Right lobe of liver (tissue), 6 donors: ENCODE results near the gene SAP130. TPM values are rescaled to one million over a fixed set of nuclear protein-coding genes. Genes with fewer than 3 reads are reported as not detected.

Experiments used
- ATAC-seq, 4 donors: fragments of 200-7000 bp; cut with Tn5 transposase; one replicate each; pipeline ENCODE4 v1.9.1; 2020; ENCODE audit warnings: mild to moderate bottlenecking in 4 of 4, moderate library complexity in 4 of 4
- DNase-seq, 3 donors: peaks; one replicate each; pipeline ENCODE4 v3.0.0-alpha.2; 2020
- H3K27ac ChIP-seq, 3 donors: fragments of 200-600 bp; one replicate each; pipeline ENCODE4 v1.8.0; 2022
- H3K27me3 ChIP-seq, 2 donors: fragments of 200-600 bp; one replicate each; pipeline ENCODE4 v1.8.0; 2022
- H3K36me3 ChIP-seq, 4 donors: fragments of 200-600 bp; sonication (generic) in 1 of 4; one replicate each; pipeline versions ENCODE4 v1.5.1 to v1.8.0; 2017 to 2022; ENCODE audit warnings: control low read depth in 1 of 4
- H3K4me1 ChIP-seq, 4 donors: fragments of 200-600 bp; sonication (generic) in 1 of 4; one replicate each; pipeline versions ENCODE4 v1.5.1 to v1.8.0; 2017 to 2022; ENCODE audit warnings: control low read depth in 1 of 4
- H3K4me3 ChIP-seq, 3 donors: fragments of 200-600 bp; one replicate each; pipeline ENCODE4 v1.8.0; 2022
- H3K9me3 ChIP-seq, 4 donors: fragments of 200-600 bp; sonication (generic) in 1 of 4; one replicate each; pipeline versions ENCODE4 v1.5.1 to v1.8.0; 2017 to 2022; ENCODE audit warnings: control low read depth in 1 of 4
- CTCF ChIP-seq, 4 donors: fragments of 200-600 bp in 3 of 4; fragments of 450-650 bp in 1 of 4; IDR thresholded peaks; one replicate each; pipeline versions ENCODE4 v1.5.1 to v1.8.0; 2016 to 2022; ENCODE audit warnings: antibody characterized with exemption in 4 of 4, mild to moderate bottlenecking in 2 of 4
- POLR2A ChIP-seq: fragments of 450-650 bp; IDR thresholded peaks from one replicate; pipeline ENCODE4 v1.6.1; 2017; ENCODE audit warnings: antibody characterized with exemption, mild to moderate bottlenecking
- WGBS: methylation state at CpG from one replicate; pipeline ENCODE4 v1.1.6; 2018; ENCODE audit warnings: low coverage, low lambda C conversion rate; ENCODE audit not compliant: insufficient coverage; ENCODE audit errors: missing lambda C conversion rate; 5-methylcytosine and 5-hydroxymethylcytosine counted together
- intact Hi-C, 2 donors: fragments of 100-400 bp; cut with DNase I; formaldehyde crosslinking; loops; one replicate each; pipeline versions ENCODE4 v1.11.2 to v1.14.1; 2022
- total RNA-seq, 6 experiments: library from RNA; depleted of rRNA in 2 of 6; stranded (reverse); fragments of >200 nt in 2 of 6; fragmentation: NEBNext Ultra II Directional in 3 of 6; extraction: Animal tissue kit (Norgen Biotek cat#: 25700) in 3 of 6; gene quantifications; one replicate each; pipeline versions ENCODE4 v1.1.0 to v1.2.4, GENCODE V29; 2016 to 2023
- donor health status: DM: no; HTN: yes; CAD: no.
- donor health status: DM: no; HTN: no; CAD: no.
- donor health status: DM: no; HTN: no; CAD: no.
- donor health status: DM: no; HTN: yes; CAD: no.
- donor health status: DM: no; HTN: yes; CAD: no.

Gene SAP130
- total RNA-seq, 6 experiments from 2014 or later, result 5.0 to 11.5 (median 9.1) TPM

- no peaks in the 10 kb centered on the region for H3K4me1 ChIP-seq
- H3K4me3 ChIP-seq, result no peak overlapping the region
- H3K27ac ChIP-seq, result no peak overlapping the region
- peaks cover 0 to 5% (median 0%) of the 10 kb centered on the region in 4 donors for H3K9me3 ChIP-seq
- no peaks in the 10 kb centered on the region for H3K27me3 ChIP-seq
- no peaks in the 10 kb centered on the region for H3K36me3 ChIP-seq
- DNase-seq (no peak), ATAC-seq (no peak)
- TF ChIP-seq CTCF (IDR thresholded peaks at IDR 0.05) (no peak), POLR2A (no peak)
- WGBS, result 71% methylated on average over 5 of the region's 8 CpGs
- intact Hi-C loops, result no loop called here
These were observed 12.4 kb upstream of the SAP130 start for GRCh38 chr2:128040166-128040771.

GRCh38 chr2:128039535-128039934 is 11.7 kb upstream of the SAP130 start:
- Histone ChIP-seq H3K27ac (no peak overlapping the region), H3K27me3 (no peaks in the 10 kb centered on the region), H3K4me3 (no peak overlapping the region), H3K4me1 (no peaks in the 10 kb centered on the region), H3K36me3 (no peaks in the 10 kb centered on the region), H3K9me3 (peaks cover 0 to 5% (median 0%) of the 10 kb centered on the region in 4 donors)
- ATAC-seq, result no peak
- intact Hi-C loops, result no loop called here
- no peak for DNase-seq
- no peak for TF ChIP-seq CTCF (IDR thresholded peaks at IDR 0.05)
- TF ChIP-seq POLR2A, result no peak
- 60% methylated on average over 3 of the region's 9 CpGs for WGBS

DNA sequence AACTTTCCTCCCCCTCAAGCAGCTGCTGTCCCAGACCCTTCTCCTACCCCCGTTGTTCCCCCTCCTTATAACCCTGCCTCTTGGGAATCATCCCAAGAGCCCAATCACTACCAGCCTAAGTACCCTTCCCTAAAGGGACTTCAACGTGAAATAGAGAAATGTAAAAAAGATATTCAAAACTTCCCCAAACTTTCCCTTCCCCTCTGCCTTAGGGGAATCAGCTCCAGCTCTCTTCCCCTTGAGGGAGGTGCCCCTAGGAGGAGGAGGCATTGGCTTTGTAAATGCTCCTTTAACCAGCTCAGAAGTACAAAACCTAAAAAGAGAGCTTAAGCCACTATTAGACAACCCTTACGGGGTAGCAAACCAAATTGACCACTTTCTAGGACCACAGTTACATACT is 10.6 kb upstream of the SAP130 start:
- Histone ChIP-seq H3K27ac (no peak overlapping the region), H3K27me3 (no peaks in the 10 kb centered on the region), H3K36me3 (no peaks in the 10 kb centered on the region), H3K4me3 (no peak overlapping the region), H3K4me1 (no peaks in the 10 kb centered on the region), H3K9me3 (peaks cover 0 to 5% (median 0%) of the 10 kb centered on the region in 4 donors)
- DNase-seq (no peak), ATAC-seq (no peak)
- TF ChIP-seq POLR2A (no peak), CTCF (IDR thresholded peaks at IDR 0.05) (no peak)
- WGBS, result 49% methylated on average over 3 of the region's 3 CpGs
- intact Hi-C loops, result no loop called here

GRCh38 chr2:128037649-128038048 is 9.8 kb upstream of the SAP130 start:
- DNase-seq (no peak), ATAC-seq (no peak)
- Histone ChIP-seq H3K4me1 (no peaks in the 10 kb centered on the region), H3K9me3 (peaks cover 0 to 5% (median 0%) of the 10 kb centered on the region in 4 donors), H3K27ac (no peak overlapping the region), H3K4me3 (no peak overlapping the region), H3K36me3 (no peaks in the 10 kb centered on the region), H3K27me3 (no peaks in the 10 kb centered on the region)
- intact Hi-C loops, result no loop called here
- 46% methylated on average over 2 of the region's 5 CpGs for WGBS
- TF ChIP-seq POLR2A, result no peak
- no peak for TF ChIP-seq CTCF (IDR thresholded peaks at IDR 0.05)
